GM21576 (cell line): ENCODE measurements around the gene ABCG1.

Source experiments
- ATAC-seq: cut with Tn5 transposase; IDR thresholded peaks from one replicate; pipeline ENCODE4 v1.9.1; 2021; ENCODE audit warnings: mild to moderate bottlenecking, moderate library complexity; ENCODE audit not compliant: unreplicated experiment

Gene ABCG1

GRCh38 chr21:42317826-42318746, 99.1 kb downstream of the ABCG1 start:
- ATAC-seq = no peak

GRCh38 chr21:42319376-42319775, 100.4 kb downstream of the ABCG1 start:
- no peak for ATAC-seq

GRCh38 chr21:42319851-42320572, 101.1 kb downstream of the ABCG1 start:
- ATAC-seq = no peak

- no peak for ATAC-seq
Measured at GRCh38 chr21:42320791-42321190, 101.9 kb downstream of the ABCG1 start.

- no peak for ATAC-seq
Measured at GRCh38 chr21:42321231-42321630, 102.3 kb downstream of the ABCG1 start.

- ATAC-seq = no peak
Measured at GRCh38 chr21:42321845-42322244, 102.9 kb downstream of the ABCG1 start.

- ATAC-seq = no peak
Measured at GRCh38 chr21:42324896-42325295, 106.0 kb downstream of the ABCG1 start.

GRCh38 chr21:42330380-42331371, 111.7 kb downstream of the ABCG1 start:
- ATAC-seq = no peak

- ATAC-seq = no peak
Measured at GRCh38 chr21:42331660-42332059, 112.7 kb downstream of the ABCG1 start.

GRCh38 chr21:42332557-42333317, 113.8 kb downstream of the ABCG1 start:
- ATAC-seq = no peak

- ATAC-seq = no peak
Measured at GRCh38 chr21:42336054-42336453, 117.1 kb downstream of the ABCG1 start.

- ATAC-seq = no peak
Measured at GRCh38 chr21:42337276-42337675, 118.3 kb downstream of the ABCG1 start.

GRCh38 chr21:42337830-42338728, 119.1 kb downstream of the ABCG1 start:
- ATAC-seq = no peak

- no peak for ATAC-seq
Measured at GRCh38 chr21:42338729-42339715, 120.1 kb downstream of the ABCG1 start.

GRCh38 chr21:42340187-42341050, 121.5 kb downstream of the ABCG1 start:
- ATAC-seq = no peak

GRCh38 chr21:42341776-42342542, 123.0 kb downstream of the ABCG1 start:
- no peak for ATAC-seq
